Upper lobe of right lung (tissue), 1 donor: ENCODE data around the gene TSHR. TPM values are rescaled to one million over a fixed set of nuclear protein-coding genes. Genes with fewer than 3 reads are reported as not detected.
"Not testable (repeated sequence)": the region's sequence is repeated elsewhere in the genome, so short reads cannot be mapped to it uniquely, and the experiment has no call there.

Source experiments
- ATAC-seq: fragments of 200-7000 bp; cut with Tn5 transposase; one replicate; pipeline ENCODE4 v1.9.1; 2020; ENCODE audit warnings: mild to moderate bottlenecking, moderate library complexity
- DNase-seq: peaks from one replicate; pipeline ENCODE4 v3.0.0-alpha.2; 2020
- H3K27ac ChIP-seq: fragments of 200-600 bp; one replicate; pipeline ENCODE4 v1.8.0; 2022
- H3K27me3 ChIP-seq: fragments of 200-600 bp; one replicate; pipeline ENCODE4 v1.8.0; 2022; ENCODE audit warnings: mild to moderate bottlenecking
- H3K36me3 ChIP-seq: fragments of 200-600 bp; one replicate; pipeline ENCODE4 v1.8.0; 2022
- H3K4me1 ChIP-seq: fragments of 200-600 bp; one replicate; pipeline ENCODE4 v1.8.0; 2022
- H3K4me3 ChIP-seq: fragments of 200-600 bp; one replicate; pipeline ENCODE4 v1.8.0; 2022; ENCODE audit warnings: mild to moderate bottlenecking
- H3K9me3 ChIP-seq: fragments of 200-600 bp; one replicate; pipeline ENCODE4 v1.8.0; 2022
- CTCF ChIP-seq: fragments of 200-600 bp; IDR thresholded peaks from one replicate; pipeline ENCODE4 v1.8.0; 2022; ENCODE audit warnings: antibody characterized with exemption
- intact Hi-C: fragments of 100-400 bp; cut with DNase I; formaldehyde crosslinking; loops from one replicate; pipeline ENCODE4 v1.11.0; 2022
- total RNA-seq: library from RNA; stranded (reverse); fragmentation: NEBNext Ultra II Directional; extraction: Animal tissue kit (Norgen Biotek cat#: 25700); gene quantifications from one replicate; pipeline ENCODE4 v1.2.1, GENCODE V29; 2021
- donor health status: DM: no; HTN: yes; CAD: no; lungs with severe emphysema.

The TSHR gene
- total RNA-seq, 1 donor from 2014 or later = not detected

DNA sequence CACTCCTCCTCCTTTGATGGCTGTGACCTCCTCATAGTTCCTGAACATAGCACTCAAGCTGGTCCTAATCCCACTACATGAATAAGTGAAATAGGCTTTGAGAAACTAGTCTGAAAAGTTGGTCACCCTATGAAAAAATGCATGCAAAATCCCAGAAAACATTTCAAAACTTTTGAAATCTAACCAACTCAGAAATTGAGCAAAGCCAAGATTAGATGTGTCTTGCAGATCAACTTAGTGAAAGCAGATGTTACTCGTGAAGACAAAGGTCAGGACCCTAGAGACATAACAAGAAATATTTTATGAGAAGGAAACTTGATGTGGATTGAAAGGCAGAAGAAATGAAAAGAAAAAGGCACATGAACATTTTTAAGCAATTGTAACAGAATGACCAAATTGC, 63.3 kb downstream of the TSHR start:
- H3K27ac ChIP-seq = no peak overlapping the region
- DNase-seq (no peak), ATAC-seq (no peak)
- H3K27me3 ChIP-seq = no peaks in the 10 kb centered on the region
- H3K36me3 ChIP-seq = no peaks in the 10 kb centered on the region
- intact Hi-C loops = no loop called here
- no peak for TF ChIP-seq CTCF
- no peak overlapping the region for H3K4me3 ChIP-seq
- H3K4me1 ChIP-seq = no peaks in the 10 kb centered on the region
- H3K9me3 ChIP-seq = no peaks in the 10 kb centered on the region

- H3K27ac ChIP-seq, H3K4me3 ChIP-seq, intact Hi-C loops, H3K36me3 ChIP-seq, H3K27me3 ChIP-seq, H3K4me1 ChIP-seq, H3K9me3 ChIP-seq, DNase-seq, ATAC-seq: not testable (repeated sequence)
Measured at GRCh38 chr14:81019113-81019512, 63.7 kb downstream of the TSHR start.

DNA sequence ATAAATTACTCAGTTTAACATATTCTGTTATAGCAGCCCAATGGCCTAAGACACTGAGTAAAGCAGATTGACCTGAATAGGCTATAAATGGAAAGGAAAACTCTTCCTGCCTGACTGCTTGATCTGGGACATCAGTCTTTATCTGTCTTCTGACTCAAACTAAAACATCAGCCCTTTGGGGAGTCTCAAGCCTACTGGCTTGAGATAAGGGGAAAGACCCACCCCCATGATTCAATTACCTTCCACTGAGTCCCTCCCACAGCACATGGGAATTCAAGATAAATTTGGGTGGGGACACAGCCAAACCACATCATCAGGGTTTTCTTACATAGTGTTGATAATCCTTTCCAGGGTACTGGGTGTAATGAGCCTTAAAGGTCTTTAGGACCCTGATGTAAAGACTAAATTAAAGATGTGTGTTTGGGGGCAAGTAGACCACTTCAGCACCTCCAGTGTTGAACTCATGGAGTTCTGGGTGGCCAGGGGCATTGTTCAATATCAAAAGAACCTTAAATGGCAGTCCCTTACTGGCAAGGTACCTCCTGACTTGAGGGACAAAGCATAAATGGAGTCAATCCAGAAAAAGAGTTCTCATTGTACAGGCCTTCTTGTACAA, 67.8 kb downstream of the TSHR start:
- no peak for TF ChIP-seq CTCF
- Histone ChIP-seq H3K27me3 (no peaks in the 10 kb centered on the region), H3K27ac (no peak overlapping the region), H3K4me3 (no peak overlapping the region), H3K9me3 (no peaks in the 10 kb centered on the region), H3K4me1 (no peaks in the 10 kb centered on the region), H3K36me3 (no peaks in the 10 kb centered on the region)
- DNase-seq = no peak
- intact Hi-C loops = no loop called here
- ATAC-seq = no peak

DNA sequence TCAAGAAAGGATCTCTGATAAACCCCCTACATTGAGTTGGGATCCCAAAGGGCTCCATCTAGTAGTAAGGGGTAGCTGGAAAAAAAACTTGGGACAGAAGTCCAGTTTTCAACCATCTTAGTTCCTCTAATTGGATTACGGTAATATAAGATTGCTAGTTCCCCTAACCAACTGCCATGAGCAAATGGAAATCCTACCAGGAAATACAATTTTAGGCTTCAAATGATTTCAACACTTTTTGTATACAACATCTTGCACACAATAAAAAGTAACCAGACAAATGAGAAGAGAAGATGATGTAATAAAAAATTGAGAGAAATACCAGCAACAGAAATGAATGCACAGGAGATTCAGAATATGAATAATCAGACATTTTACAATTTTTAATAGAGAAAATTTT, 73.0 kb downstream of the TSHR start:
- intact Hi-C loops = no loop called here
- no peak for TF ChIP-seq CTCF
- ATAC-seq = no peak
- DNase-seq = no peak
- no peaks in the 10 kb centered on the region for H3K27me3 ChIP-seq
- H3K27ac ChIP-seq = no peak overlapping the region
- H3K36me3 ChIP-seq = no peaks in the 10 kb centered on the region
- no peak overlapping the region for H3K4me3 ChIP-seq
- no peaks in the 10 kb centered on the region for H3K4me1 ChIP-seq
- H3K9me3 ChIP-seq = no peaks in the 10 kb centered on the region

DNA sequence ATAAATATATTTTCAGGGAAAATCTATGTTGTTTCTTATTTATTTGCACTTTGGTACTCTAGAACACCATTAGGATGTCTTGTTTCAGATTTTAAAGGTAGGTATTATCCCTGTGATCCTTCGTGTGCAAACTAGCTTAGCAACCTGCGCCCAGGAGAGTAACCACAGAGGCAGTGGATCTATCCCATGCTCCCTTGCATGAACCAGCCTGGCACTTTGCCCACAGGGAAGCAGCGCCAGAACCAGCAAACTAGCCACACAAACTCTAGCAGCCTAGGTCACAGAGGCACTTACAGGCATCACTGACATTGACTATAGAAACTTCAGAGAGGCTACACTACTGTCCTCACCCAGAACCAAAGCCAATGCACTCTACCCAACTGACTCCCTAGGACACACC, 76.1 kb downstream of the TSHR start:
- no peaks in the 10 kb centered on the region for H3K36me3 ChIP-seq
- intact Hi-C loops = no loop called here
- TF ChIP-seq CTCF = no peak
- no peaks in the 10 kb centered on the region for H3K4me1 ChIP-seq
- no peaks in the 10 kb centered on the region for H3K9me3 ChIP-seq
- no peaks in the 10 kb centered on the region for H3K27me3 ChIP-seq
- ATAC-seq (no peak), DNase-seq (no peak)
- no peak overlapping the region for H3K4me3 ChIP-seq
- no peak overlapping the region for H3K27ac ChIP-seq

DNA sequence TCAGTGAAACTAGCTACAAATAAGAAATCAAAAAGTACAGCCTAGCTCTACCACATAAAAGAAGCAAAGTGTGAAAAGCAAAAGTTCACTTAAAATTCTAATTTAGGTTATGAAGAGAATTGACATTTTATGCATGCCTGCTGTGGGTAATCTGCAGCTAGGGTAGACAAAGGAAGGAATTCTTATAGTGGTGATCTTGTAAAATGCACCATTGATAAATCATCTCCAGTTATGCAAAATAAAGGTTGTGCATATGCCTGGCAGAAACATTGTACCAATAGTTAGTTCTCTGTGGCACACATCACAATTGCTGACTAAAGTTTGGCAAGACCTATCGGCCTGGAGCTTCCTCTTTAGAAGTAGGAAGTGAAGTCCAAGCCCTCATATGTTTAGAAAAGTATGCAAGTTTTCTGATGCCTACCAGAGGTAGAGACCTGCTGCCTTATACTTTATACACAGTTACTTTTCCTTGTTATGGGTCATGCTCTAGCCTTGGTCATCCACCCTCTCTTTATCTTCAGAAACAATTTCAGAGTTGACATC, 78.3 kb downstream of the TSHR start:
- ATAC-seq (peak; percentile 74), DNase-seq (no peak)
- TF ChIP-seq CTCF = no peak
- Histone ChIP-seq H3K9me3 (no peaks in the 10 kb centered on the region), H3K4me1 (no peaks in the 10 kb centered on the region), H3K27me3 (no peaks in the 10 kb centered on the region), H3K27ac (no peak overlapping the region), H3K4me3 (no peak overlapping the region), H3K36me3 (no peaks in the 10 kb centered on the region)
- intact Hi-C loops = no loop called here
